22Rv1 (cell line): Measurements from ENCODE around the gene CNOT1.

Experiments used
- H3K27ac ChIP-seq: fragments of 450-650 bp; 2 replicates; pipeline ENCODE4 v1.5.1; 2017
- ZFX ChIP-seq: fragments of 450-650 bp; IDR thresholded peaks from 2 replicates; pipeline ENCODE4 v1.6.1; 2017; ENCODE audit warnings: antibody characterized with exemption, borderline replicate concordance
- TF ChIP-seq, protein P1 (sequence below): fragments of 450-650 bp; IDR thresholded peaks from 2 replicates; pipeline ENCODE4 v1.5.1; 2017; ENCODE audit warnings: mild to moderate bottlenecking

CNOT1 gene

DNA sequence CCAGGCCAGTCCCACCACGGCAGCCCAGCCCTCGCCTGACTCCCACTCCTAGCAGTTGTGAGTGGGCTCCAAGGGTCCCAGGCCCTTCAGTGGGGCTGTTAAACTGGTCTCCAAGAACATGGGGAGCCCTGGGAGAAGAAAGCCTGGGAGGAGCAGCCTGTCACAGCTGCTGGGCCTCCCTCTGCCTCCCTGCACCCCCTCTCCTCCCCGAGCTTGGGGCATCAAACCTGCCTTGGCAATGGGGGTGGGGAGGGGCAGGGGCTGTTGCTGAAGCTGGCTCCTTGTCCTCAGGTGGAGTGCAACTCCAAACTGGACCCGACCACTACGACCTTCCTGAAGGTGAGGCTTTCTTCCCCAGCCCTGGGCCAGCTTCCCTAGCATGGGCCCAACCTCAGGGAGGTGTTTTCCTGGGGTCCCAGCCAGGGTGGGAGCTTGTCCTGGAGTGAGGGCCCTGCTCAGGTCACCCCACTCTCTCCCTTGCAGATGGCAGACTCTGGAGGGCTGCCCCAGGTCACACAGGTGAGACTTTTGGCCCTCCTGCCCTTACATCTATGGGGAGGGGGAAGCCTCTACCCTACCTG lies 120.9 kb downstream of the CNOT1 start:
- TF ChIP-seq, protein P1, sequence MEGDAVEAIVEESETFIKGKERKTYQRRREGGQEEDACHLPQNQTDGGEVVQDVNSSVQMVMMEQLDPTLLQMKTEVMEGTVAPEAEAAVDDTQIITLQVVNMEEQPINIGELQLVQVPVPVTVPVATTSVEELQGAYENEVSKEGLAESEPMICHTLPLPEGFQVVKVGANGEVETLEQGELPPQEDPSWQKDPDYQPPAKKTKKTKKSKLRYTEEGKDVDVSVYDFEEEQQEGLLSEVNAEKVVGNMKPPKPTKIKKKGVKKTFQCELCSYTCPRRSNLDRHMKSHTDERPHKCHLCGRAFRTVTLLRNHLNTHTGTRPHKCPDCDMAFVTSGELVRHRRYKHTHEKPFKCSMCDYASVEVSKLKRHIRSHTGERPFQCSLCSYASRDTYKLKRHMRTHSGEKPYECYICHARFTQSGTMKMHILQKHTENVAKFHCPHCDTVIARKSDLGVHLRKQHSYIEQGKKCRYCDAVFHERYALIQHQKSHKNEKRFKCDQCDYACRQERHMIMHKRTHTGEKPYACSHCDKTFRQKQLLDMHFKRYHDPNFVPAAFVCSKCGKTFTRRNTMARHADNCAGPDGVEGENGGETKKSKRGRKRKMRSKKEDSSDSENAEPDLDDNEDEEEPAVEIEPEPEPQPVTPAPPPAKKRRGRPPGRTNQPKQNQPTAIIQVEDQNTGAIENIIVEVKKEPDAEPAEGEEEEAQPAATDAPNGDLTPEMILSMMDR, result no peak
- no peak for TF ChIP-seq ZFX

DNA sequence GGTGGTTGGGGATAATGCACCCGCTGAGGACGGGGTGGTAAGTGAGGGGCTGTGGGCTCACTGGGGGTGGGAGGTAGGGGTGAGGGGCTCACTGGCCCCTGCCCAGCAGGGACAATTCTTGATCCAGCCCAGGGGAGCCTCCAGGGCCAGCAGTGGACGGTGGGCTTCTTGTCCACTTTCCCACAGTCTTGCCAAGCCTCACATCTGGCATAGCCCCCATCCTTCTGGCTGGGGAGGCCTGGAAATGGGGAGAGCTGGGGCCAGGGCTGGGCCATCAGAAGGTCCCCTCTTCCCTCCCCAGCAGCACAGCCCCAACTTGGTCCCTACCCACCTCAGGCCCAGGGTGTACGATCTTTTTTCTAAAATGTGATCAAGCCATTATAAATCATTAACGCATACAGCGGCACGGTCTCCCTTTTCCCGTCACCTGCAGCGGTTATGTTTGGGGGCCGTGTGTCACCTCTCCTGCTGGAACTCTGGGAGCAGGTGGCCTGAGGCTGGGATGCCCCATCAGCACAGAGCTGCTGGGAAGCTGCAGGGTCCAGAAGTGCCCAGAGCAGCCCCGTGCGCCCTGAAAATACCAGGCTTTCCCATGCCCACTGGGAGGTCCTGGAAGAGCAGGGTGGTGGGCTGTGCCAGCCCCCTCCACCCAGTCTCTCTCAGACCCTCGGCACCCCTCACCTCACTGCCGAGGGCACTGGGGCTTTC lies 121.5 kb downstream of the CNOT1 start:
- H3K27ac ChIP-seq, result no peak overlapping the region
- no peak for TF ChIP-seq ZFX
- TF ChIP-seq, protein P1, result no peak

More for the DNA sequence above, 120.9 kb downstream of the CNOT1 start:
- no peak overlapping the region for H3K27ac ChIP-seq

DNA sequence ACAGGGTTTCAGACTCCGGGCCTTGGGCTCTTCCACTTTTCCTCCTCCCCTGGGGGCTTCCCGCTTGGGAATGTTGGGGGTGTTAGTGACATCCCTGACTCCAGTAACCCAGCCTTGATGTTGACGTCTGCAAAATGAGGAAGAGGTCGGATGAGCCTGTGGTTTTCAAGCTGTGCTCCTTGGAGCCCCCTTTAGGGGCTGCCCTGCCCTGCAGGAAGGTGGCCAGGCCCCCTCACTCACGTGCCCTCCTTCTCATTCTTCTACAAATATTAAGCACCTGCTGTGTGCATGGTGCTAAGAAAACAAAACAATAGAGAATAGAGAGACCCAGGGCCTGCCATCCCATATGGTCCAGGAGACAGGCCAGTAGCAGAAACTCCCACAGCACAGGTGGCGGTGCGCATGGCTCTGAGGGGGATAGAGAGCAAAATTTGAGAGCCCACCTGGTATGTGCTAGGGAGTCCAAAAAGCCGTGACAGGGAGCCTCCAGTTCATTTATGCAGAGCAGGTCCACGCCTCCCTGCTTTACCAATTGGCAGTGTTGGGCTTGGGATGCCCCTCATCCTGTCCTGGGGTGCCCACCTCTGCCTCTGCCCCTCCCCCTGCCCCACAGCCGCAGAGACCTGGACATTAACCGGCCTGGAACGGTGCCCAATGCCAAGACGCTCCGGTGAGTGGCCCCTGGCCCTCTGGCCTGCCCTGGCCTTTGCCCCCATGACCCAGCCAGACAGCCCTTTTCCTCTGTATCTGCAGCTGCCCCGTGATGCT lies 122.2 kb downstream of the CNOT1 start:
- TF ChIP-seq, protein P1, result no peak; the same call in 1 of the 2 replicates
- TF ChIP-seq ZFX, result no peak

DNA sequence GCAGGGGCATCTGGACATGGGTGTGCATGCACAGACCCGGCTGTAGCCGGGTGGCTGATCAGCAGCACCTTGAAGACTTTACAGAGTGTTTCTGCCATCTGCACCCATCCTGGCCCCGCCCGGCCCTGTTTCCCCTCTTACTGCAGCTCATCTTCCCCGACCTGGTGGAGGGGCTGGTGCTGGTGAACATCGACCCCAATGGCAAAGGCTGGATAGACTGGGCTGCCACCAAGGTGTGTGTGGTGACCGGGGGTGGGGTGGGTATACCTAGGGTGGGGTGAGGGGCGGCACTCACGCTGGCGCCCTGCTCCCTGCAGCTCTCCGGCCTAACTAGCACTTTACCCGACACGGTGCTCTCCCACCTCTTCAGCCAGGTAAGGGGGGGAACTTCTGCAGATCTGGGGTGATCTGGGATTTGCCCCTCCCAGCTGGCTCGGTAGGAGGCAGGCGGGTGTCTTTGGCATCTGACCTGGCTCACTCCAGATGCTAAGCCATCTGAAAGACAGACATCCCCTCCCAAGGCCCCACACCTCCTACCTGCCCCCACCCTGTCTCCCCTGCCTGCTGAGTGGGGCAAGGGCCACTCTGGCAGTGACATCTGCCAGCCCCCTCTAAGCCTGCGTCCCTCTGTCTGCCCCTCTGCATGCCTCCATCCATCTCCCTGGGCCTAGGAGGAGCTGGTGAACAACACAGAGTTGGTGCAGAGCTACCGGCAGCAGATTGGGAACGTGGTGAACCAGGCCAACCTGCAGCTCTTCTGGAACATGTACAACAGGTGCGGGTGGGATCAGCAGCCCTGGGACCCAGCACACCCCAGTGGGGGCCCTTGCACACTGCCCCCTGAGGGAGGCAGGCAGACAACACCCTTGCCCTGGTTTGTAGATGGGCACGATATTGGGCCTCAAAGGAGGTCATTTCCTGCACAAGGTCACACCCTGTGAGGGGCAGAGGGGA lies 123.1 kb downstream of the CNOT1 start:
- H3K27ac ChIP-seq, result no peak overlapping the region
- TF ChIP-seq, protein P1, result 0 out of 2 replicates have a peak, but pooled peaks have one; percentile 4
- TF ChIP-seq ZFX, result no peak

More for the DNA sequence above, 122.2 kb downstream of the CNOT1 start:
- H3K27ac ChIP-seq, result no peak overlapping the region

DNA sequence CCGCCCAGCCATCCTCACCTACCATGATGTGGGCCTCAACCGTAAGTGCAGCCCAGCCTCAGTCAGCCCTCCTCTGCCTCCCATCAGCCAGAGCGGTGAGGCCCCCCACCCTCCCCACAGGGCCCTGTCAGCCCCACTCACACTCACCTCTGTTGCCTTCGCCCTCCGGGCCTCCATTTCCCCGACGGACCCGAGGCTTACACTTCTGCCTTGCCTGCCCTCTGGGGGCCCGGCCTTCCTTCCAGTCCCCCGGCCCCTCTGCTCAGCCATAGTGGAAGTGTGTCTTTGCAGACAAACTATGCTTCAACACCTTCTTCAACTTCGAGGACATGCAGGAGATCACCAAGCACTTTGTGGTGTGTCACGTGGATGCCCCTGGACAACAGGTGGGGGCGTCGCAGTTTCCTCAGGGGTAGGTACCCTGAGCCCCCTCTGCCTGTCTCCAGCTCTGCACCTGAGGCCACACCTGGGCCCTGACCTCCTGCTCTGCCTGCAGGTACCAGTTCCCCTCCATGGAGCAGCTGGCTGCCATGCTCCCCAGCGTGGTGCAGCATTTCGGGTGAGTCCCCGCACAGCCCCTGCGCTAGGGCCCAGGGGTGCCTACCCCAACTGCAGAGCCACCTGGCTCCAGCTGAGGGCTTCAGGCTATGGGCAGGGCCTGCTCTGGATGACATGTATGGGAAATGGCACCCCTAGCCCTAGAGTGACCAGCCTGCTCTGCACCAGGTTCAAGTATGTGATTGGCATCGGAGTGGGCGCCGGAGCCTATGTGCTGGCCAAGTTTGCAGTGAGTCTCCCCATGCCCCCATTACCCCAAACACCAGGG lies 125.5 kb downstream of the CNOT1 start:
- TF ChIP-seq ZFX, result no peak
- TF ChIP-seq, protein P1, result no peak
- no peak overlapping the region for H3K27ac ChIP-seq

DNA sequence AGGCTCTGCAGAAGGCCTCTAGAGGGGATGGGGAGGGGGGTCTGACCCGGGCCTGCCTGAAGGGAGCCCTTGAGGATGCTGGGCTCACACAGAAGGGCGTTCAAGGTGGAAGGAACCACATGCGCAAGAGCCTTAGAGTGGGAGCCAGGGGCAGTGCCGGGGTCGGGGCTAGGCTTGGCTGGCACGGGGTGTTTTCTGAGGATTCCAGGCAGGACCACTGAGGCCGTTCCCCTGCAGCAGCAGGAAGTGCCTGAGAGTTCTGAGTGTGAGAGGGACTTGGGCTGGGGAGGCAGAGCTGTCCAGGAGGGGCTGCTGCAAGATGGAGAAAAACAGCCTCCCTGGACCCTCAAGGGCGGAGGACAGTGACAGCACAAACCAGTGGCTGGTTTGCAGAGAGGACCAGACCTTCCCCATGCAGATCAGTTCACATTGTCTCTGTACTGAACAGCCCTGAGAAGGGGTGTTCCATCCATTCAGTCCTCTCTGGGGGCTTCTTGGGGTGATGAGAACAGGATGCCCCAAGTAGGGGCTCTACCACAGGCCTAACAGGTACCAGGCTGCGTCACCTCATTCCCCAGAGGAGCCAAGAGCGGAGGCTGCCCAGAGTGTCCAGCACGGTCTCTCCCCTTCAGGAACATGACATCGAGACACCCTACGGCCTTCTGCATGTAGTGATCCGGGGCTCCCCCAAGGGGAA lies 126.3 kb downstream of the CNOT1 start:
- TF ChIP-seq, protein P1, result no peak
- TF ChIP-seq ZFX, result no peak
- no peak overlapping the region for H3K27ac ChIP-seq
